HG02623 (cell line): Measurements from ENCODE around the gene GCNT1.
"Not testable (repeated sequence)": the region's sequence is repeated elsewhere in the genome, so short reads cannot be mapped to it uniquely, and the experiment has no call there.

ENCODE experiments used
- ATAC-seq: cut with Tn5 transposase; IDR thresholded peaks from one replicate; pipeline ENCODE4 v1.9.1; 2021; ENCODE audit warnings: moderate library complexity; ENCODE audit not compliant: unreplicated experiment

Gene GCNT1

DNA sequence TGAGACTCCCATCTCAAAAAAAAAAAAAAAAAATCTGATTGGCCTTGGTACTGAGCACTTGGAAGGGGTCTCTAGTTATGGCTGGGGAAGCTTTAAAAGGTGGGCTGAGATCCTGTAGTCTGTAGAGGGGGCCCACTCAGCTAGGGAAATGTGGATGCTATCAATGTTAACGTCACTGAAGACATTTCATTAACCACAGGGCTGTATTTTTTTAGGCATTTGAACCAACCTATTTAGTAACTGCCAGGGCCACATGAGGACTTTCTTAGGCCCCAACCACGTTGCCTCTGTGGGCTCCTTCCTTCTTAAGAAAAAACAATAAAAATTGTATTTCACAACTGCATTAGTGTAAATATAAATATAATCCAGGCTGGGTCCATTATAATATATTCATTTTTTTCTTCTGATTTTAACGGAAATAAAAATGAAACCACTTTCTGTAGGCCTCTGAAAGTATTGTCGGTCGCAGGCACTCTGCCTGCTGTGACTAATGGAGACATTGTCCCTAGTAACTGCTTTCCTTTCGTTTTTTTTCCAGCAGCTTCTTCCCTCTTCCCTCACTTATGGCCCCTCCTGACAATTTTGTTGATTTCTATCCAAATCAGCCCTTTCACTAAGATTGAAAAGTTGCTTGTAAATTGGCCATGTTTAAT is 71.6 kb downstream of the GCNT1 start:
- no peak for ATAC-seq

DNA sequence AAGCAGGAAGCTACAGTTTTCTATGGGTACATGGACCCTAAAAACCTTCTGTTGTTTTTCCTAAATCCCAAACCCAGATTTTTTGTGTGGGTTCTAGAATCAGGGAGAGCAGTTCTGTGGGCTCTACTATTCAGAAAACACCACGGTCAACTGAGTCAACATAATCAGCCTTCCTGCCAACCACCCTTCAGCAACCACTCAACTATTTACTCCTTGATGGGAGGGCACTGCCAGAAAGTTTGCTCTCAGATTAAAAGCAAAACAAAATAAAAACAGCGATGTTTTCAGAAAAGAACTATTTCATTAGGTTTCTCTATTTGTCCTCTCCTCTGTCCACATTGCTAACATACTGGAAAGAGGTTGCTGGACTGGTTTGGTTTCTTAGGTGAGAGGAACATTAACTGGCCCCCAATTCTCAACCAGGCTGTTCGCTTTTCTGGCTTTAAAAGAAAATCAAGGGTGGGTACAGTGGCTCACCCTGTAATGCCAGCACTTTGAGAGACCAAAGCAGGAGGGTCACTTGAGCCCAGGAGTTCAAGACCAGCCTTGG is 72.3 kb downstream of the GCNT1 start:
- no peak for ATAC-seq

DNA sequence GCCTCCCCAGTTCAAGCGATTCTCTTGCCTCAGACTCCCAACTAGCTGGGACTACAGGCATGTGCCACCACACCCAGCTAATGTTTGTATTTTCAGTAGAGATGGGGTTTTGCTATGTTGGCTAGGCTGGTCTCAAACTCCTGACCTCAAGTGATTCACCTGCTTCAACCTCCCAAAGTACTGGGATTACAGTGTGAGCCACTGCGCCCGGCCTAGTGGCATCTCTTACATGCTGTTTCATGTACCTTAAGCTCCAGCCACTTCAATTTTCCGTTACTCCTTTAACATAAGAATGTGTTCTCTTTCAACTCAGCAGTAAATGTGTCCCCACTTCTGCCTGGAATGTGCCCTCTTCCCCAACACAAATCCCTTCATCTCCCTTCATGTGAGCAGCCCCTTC is 73.9 kb downstream of the GCNT1 start:
- not testable (repeated sequence) for ATAC-seq

DNA sequence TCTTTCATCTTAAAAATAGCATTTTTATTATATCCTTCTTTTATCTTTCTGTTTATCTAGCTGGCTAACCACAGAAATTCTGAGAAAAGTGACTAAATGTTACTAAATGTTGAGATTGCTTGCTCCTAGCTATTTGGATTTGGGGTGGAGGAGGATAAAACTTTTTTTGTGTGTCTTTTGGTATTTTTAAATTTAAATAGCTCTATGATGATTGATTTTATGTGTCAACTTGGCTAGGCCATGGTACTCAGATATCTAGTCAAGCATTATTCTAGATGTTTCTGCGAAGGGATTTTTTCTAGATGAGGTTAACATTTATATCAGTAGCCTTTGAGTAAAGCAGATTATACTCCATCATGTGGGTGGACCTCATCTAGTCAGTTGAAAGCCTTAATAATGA is 75.0 kb downstream of the GCNT1 start:
- ATAC-seq, result no peak

DNA sequence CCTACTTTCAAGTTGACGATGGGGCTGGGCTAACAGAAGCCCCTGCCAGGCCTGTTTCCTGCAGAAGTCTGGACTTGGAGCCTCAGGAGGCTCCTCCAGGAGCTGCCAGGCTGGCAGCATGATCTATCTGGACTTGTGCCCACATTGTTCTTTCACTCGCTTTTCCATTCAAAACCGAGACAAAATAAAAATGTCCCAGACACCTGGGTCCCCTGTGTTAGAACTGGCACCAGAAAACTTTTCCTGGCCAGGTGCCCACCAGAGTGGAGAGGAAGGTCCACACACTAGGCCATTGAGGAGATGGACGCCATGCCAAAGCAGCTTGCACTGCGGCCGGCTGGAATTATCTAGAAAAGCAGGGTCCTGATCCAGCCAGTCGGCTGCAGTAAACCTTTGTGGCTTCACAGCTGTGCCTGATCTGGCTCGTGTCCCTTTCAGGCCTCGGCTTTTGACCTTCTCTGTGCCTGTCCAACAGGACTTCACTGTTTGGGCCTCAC is 78.2 kb downstream of the GCNT1 start:
- ATAC-seq, result no peak

DNA sequence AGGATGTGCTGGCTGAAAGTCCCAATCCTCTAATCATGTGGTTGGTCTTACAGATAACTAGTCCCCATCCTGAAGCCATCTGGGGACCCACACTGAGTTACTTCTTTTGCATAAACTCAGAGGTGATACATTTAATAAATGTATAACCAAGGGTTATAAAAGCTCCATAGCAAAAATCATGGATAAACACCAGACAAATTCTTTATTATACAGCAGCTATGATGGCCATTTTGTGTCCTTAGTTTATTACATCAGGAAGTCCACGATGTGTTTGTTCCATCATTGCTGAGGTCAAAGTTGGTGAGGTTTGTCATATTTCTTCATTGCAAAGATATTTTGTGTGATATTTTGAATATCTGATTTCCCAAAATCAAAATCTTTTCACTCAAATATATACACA is 80.2 kb downstream of the GCNT1 start:
- no peak for ATAC-seq

DNA sequence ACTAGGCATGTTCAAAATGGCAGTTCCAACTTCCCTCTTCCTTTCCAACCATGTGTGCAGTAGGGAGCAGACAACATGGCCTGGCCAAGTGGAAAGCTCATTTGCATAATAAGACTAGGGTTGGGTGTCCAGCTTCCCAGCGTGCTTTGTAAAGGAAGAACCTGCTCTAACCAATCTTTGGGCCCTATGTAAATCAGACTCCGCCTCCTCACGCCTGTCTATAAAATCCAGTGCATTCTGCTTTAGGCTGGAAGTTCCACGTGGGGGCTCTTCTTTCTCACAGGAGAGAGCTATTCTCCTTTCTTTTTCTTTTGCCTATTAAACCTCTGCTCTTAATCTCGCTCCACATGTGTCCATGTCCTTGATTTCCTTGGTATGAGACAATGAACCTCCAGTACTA is 83.4 kb downstream of the GCNT1 start:
- ATAC-seq, result no peak

DNA sequence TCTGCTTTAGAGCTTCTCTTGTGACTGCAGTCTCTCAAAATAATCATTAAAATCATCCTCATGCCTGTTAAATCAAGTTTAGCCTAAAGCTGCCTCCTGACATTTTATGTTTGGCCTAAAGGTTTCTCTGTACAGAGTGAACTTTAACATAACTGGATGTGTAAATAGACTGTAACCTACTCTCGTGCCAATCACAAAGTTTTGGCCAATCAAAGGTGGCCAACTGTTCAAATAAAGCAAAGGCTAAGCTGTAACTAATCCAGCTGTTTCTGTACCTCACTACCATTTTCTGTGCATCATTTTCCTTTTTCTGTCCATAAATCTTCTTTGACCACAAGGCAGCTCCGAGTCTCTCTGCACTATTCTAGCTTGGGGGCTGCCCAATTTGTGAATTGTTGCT is 86.2 kb downstream of the GCNT1 start:
- ATAC-seq, result no peak

DNA sequence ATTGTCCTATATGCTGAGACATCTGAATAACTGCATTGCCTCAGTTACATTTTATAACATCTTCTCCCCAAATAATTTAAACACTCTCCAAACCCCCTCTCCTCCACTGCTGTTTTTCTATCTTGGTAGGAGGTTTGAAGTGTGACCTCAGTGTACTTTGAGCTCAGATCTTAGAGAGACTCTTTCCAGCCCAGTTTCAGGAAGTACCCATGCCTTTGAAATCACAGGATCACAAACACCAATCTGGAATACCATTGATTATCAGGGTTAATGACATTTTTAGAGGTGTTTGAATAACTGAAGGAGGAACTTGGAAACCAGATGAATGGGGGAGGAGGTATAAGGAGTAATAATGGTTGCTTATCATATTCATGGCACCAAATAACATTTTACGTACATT is 93.2 kb downstream of the GCNT1 start:
- ATAC-seq, result no peak

DNA sequence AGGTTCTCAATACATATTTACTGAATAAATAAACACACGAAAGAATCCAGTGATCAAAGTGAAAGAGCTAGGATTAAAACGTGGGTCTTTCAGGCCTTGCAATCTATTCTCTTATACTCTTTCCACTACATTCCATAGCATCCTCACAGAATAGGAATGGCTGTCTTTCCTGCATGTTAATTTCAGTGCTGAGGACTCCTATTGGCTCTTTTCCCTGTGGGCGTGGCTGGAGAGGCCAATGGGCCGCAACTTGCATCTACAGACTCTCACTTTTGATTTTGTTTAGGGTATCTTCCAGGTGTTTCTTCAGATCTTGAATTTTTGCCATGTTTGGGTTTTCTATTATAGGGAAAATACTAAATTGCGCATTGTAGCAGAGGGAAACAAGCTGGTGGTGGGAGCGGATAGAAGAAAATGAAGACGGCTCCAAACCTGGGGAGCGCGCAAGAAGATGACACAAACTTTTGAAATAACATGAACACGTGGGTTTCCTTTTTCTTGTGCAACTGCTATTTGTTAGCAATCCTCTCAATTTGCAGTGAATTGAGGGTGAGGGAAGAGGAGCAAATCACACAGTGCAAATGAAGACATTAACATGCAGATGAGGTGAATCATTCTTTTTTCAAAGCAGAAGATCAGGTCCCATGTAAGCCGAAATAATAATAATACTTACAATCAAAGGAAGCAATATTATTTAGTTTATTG is 93.9 kb downstream of the GCNT1 start:
- ATAC-seq, result no peak

DNA sequence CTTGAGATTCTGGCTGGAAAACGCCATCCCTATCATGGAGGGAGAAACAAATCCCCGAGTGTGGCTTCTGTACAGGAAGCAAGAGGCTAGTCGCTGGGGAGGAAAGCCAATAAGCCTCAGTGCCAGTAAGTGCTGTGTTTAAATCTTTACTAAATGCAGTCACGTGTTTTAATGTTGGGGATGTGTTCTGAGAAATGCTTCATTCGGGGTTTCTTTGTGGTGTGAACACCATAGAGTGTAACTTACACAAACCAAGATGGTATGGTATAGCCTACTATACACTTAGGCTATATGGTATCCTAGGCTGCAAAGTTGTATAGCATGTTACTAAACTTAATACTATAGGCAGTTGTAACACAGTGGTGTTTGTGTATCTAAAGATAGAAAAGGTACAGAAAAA is 94.7 kb downstream of the GCNT1 start:
- ATAC-seq, result no peak
